ENCODE data around the gene HMGN4.

The HMGN4 gene

GRCh38 chr6:26588965-26589364 is 50.8 kb downstream of the HMGN4 start:
- DNase-seq = no peak

GRCh38 chr6:26592649-26593048 is 54.5 kb downstream of the HMGN4 start:
- DNase-seq = no peak

- DNase-seq = no peak
Observed at GRCh38 chr6:26593278-26594130, 55.3 kb downstream of the HMGN4 start.

GRCh38 chr6:26594131-26594498 is 55.9 kb downstream of the HMGN4 start:
- no peak for DNase-seq

GRCh38 chr6:26594730-26595632 is 56.8 kb downstream of the HMGN4 start:
- peak; percentile 75 for DNase-seq

GRCh38 chr6:26595669-26596269 is 57.6 kb downstream of the HMGN4 start:
- peak; percentile 97 for DNase-seq

Measured in islet precursor cell (in vitro differentiated cells).